ENCODE measurements around the gene NUTM2A.
"Not testable (repeated sequence)": the region's sequence is repeated elsewhere in the genome, so short reads cannot be mapped to it uniquely, and the experiment has no call there.

Gene NUTM2A

GRCh38 chr10:87216120-87216519, 9.1 kb upstream of the NUTM2A start:
- H3K27me3 ChIP-seq (ENCODE audit: insufficient read depth, low read length); H3K4me1 ChIP-seq (ENCODE audit: insufficient read depth, low read length); H3K27ac ChIP-seq (ENCODE audit: low read length); H3K9me3 ChIP-seq (ENCODE audit: insufficient read depth, low read depth, low read length); H3K9ac ChIP-seq (ENCODE audit: low read depth, low read length); H3K36me3 ChIP-seq (ENCODE audit: insufficient read depth, low read depth, low read length); H3K4me3 ChIP-seq (ENCODE audit: low read length): not testable (repeated sequence)

DNA sequence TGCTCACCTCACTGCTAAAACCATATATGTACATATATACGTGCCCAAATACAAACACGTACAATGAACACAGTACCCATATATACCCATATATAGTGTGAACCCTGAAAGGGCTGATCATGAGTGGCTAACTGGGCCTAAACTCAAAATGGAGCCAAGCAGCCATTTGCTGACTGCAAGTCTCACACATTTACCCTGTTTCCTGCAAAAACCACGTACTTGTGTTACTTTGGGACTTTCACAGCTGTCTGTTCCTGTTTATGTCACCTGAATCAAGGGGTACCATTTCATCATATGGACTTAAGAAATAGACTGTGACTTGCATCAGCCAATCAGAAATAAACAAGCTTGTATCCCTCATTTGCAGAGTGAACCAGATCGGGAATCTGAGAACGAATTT, 5.9 kb upstream of the NUTM2A start:
- H3K27ac ChIP-seq (ENCODE audit: low read length); H3K9ac ChIP-seq (ENCODE audit: low read depth, low read length); H3K4me1 ChIP-seq (ENCODE audit: insufficient read depth, low read length); H3K36me3 ChIP-seq (ENCODE audit: insufficient read depth, low read depth, low read length); H3K9me3 ChIP-seq (ENCODE audit: insufficient read depth, low read depth, low read length); H3K4me3 ChIP-seq (ENCODE audit: low read length); H3K27me3 ChIP-seq (ENCODE audit: insufficient read depth, low read length): not testable (repeated sequence)

GRCh38 chr10:87222789-87223188, 2.5 kb upstream of the NUTM2A start:
- H3K27ac ChIP-seq (ENCODE audit: low read length); H3K4me3 ChIP-seq (ENCODE audit: low read length); H3K4me1 ChIP-seq (ENCODE audit: insufficient read depth, low read length); H3K9me3 ChIP-seq (ENCODE audit: insufficient read depth, low read depth, low read length); H3K36me3 ChIP-seq (ENCODE audit: insufficient read depth, low read depth, low read length); H3K9ac ChIP-seq (ENCODE audit: low read depth, low read length); H3K27me3 ChIP-seq (ENCODE audit: insufficient read depth, low read length): not testable (repeated sequence)

DNA sequence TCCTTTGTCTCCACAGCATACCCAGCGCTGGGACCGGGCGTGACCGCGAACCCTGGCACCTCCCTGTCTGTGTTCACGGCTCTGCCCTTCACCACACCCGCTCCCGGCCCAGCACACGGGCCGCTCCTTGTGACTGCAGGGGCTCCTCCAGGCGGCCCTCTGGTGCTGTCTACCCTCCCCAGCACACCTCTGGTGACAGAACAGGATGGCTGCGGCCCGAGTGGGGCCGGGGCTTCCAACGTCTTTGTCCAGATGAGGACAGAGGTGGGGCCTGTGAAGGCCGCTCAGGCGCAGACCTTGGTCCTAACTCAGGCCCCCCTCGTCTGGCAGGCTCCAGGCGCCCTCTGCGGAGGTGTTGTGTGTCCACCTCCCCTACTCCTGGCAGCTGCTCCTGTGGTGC, 3.0 kb downstream of the NUTM2A start:
- H3K27ac ChIP-seq (ENCODE audit: low read length); H3K9me3 ChIP-seq (ENCODE audit: insufficient read depth, low read depth, low read length): not testable (repeated sequence)

GRCh38 chr10:87229211-87229610, 4.0 kb downstream of the NUTM2A start:
- not testable (repeated sequence) for H3K4me1 ChIP-seq (ENCODE audit: insufficient read depth, low read length); H3K9ac ChIP-seq (ENCODE audit: low read depth, low read length); H3K4me3 ChIP-seq (ENCODE audit: low read length); H3K36me3 ChIP-seq (ENCODE audit: insufficient read depth, low read depth, low read length); H3K27ac ChIP-seq (ENCODE audit: low read length); H3K27me3 ChIP-seq (ENCODE audit: insufficient read depth, low read length); H3K9me3 ChIP-seq (ENCODE audit: insufficient read depth, low read depth, low read length)

More for the DNA sequence above, 3.0 kb downstream of the NUTM2A start:
- H3K27me3 ChIP-seq (ENCODE audit: insufficient read depth, low read length); H3K9ac ChIP-seq (ENCODE audit: low read depth, low read length); H3K4me3 ChIP-seq (ENCODE audit: low read length); H3K4me1 ChIP-seq (ENCODE audit: insufficient read depth, low read length); H3K36me3 ChIP-seq (ENCODE audit: insufficient read depth, low read depth, low read length): not testable (repeated sequence)

- not testable (repeated sequence) for H3K36me3 ChIP-seq (ENCODE audit: insufficient read depth, low read depth, low read length); H3K9ac ChIP-seq (ENCODE audit: low read depth, low read length); H3K4me1 ChIP-seq (ENCODE audit: insufficient read depth, low read length); H3K27ac ChIP-seq (ENCODE audit: low read length); H3K4me3 ChIP-seq (ENCODE audit: low read length); H3K27me3 ChIP-seq (ENCODE audit: insufficient read depth, low read length); H3K9me3 ChIP-seq (ENCODE audit: insufficient read depth, low read depth, low read length)
Measured at GRCh38 chr10:87234854-87235253, 9.6 kb downstream of the NUTM2A start.

DNA sequence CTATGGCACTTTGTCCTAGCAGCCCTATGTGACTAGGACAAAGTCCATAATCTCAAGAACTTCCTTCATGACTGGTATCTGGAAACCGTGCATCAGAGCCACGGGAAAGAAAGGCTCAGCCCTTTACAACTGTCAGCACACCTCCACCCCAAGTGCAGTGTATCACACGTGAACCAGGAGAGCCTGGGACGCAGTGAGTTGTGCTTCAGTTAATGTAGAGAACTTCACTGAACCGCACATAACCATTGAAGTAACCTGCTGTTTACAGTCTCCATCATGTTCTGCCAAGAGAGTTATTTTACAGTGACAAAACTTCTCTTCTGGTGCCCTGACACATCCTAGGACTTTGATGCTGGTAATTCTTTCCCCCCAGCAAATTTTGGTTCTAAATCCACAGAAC, 12.0 kb downstream of the NUTM2A start:
- not testable (repeated sequence) for H3K4me3 ChIP-seq (ENCODE audit: low read length); H3K9ac ChIP-seq (ENCODE audit: low read depth, low read length); H3K9me3 ChIP-seq (ENCODE audit: insufficient read depth, low read depth, low read length); H3K27ac ChIP-seq (ENCODE audit: low read length); H3K4me1 ChIP-seq (ENCODE audit: insufficient read depth, low read length); H3K27me3 ChIP-seq (ENCODE audit: insufficient read depth, low read length); H3K36me3 ChIP-seq (ENCODE audit: insufficient read depth, low read depth, low read length)

GRCh38 chr10:87239346-87239808, 14.1 kb downstream of the NUTM2A start:
- H3K4me1 ChIP-seq (ENCODE audit: insufficient read depth, low read length); H3K9ac ChIP-seq (ENCODE audit: low read depth, low read length); H3K27me3 ChIP-seq (ENCODE audit: insufficient read depth, low read length); H3K9me3 ChIP-seq (ENCODE audit: insufficient read depth, low read depth, low read length); H3K27ac ChIP-seq (ENCODE audit: low read length); H3K36me3 ChIP-seq (ENCODE audit: insufficient read depth, low read depth, low read length); H3K4me3 ChIP-seq (ENCODE audit: low read length): not testable (repeated sequence)

GRCh38 chr10:87242192-87242591, 16.9 kb downstream of the NUTM2A start:
- H3K9ac ChIP-seq (ENCODE audit: low read depth, low read length); H3K9me3 ChIP-seq (ENCODE audit: insufficient read depth, low read depth, low read length); H3K4me3 ChIP-seq (ENCODE audit: low read length); H3K4me1 ChIP-seq (ENCODE audit: insufficient read depth, low read length); H3K27ac ChIP-seq (ENCODE audit: low read length); H3K36me3 ChIP-seq (ENCODE audit: insufficient read depth, low read depth, low read length); H3K27me3 ChIP-seq (ENCODE audit: insufficient read depth, low read length): not testable (repeated sequence)

- H3K36me3 ChIP-seq (ENCODE audit: insufficient read depth, low read depth, low read length); H3K27me3 ChIP-seq (ENCODE audit: insufficient read depth, low read length); H3K4me3 ChIP-seq (ENCODE audit: low read length); H3K27ac ChIP-seq (ENCODE audit: low read length); H3K9ac ChIP-seq (ENCODE audit: low read depth, low read length); H3K4me1 ChIP-seq (ENCODE audit: insufficient read depth, low read length); H3K9me3 ChIP-seq (ENCODE audit: insufficient read depth, low read depth, low read length): not testable (repeated sequence)
Measured at GRCh38 chr10:87247335-87247734, 22.1 kb downstream of the NUTM2A start.

- H3K27me3 ChIP-seq (ENCODE audit: insufficient read depth, low read length); H3K9ac ChIP-seq (ENCODE audit: low read depth, low read length); H3K4me1 ChIP-seq (ENCODE audit: insufficient read depth, low read length); H3K36me3 ChIP-seq (ENCODE audit: insufficient read depth, low read depth, low read length); H3K9me3 ChIP-seq (ENCODE audit: insufficient read depth, low read depth, low read length); H3K27ac ChIP-seq (ENCODE audit: low read length); H3K4me3 ChIP-seq (ENCODE audit: low read length): not testable (repeated sequence)
Measured at GRCh38 chr10:87248818-87249353, 23.6 kb downstream of the NUTM2A start.

- H3K9me3 ChIP-seq (ENCODE audit: insufficient read depth, low read depth, low read length); H3K36me3 ChIP-seq (ENCODE audit: insufficient read depth, low read depth, low read length); H3K4me3 ChIP-seq (ENCODE audit: low read length); H3K4me1 ChIP-seq (ENCODE audit: insufficient read depth, low read length); H3K27ac ChIP-seq (ENCODE audit: low read length); H3K27me3 ChIP-seq (ENCODE audit: insufficient read depth, low read length); H3K9ac ChIP-seq (ENCODE audit: low read depth, low read length): not testable (repeated sequence)
Measured at GRCh38 chr10:87280749-87281392, 55.6 kb downstream of the NUTM2A start.

Data from iPS-20b (cell line).